Right lobe of liver (tissue), 4 donors: ENCODE results near the gene KLF13.

ENCODE experiments used
- POLR2A ChIP-seq: fragments of 450-650 bp; IDR thresholded peaks from one replicate; pipeline ENCODE4 v1.6.1; 2017; ENCODE audit warnings: antibody characterized with exemption, mild to moderate bottlenecking
- TF ChIP-seq, protein P1 (sequence below), 4 donors: fragments of 200-600 bp in 3 of 4; fragments of 450-650 bp in 1 of 4; IDR thresholded peaks; one replicate each; pipeline versions ENCODE4 v1.5.1 to v1.8.0; 2016 to 2022; ENCODE audit warnings: antibody characterized with exemption in 4 of 4, mild to moderate bottlenecking in 2 of 4
- donor health status: DM: no; HTN: no; CAD: no.
- donor health status: DM: no; HTN: no; CAD: no.
- donor health status: DM: no; HTN: yes; CAD: no.

DNA sequence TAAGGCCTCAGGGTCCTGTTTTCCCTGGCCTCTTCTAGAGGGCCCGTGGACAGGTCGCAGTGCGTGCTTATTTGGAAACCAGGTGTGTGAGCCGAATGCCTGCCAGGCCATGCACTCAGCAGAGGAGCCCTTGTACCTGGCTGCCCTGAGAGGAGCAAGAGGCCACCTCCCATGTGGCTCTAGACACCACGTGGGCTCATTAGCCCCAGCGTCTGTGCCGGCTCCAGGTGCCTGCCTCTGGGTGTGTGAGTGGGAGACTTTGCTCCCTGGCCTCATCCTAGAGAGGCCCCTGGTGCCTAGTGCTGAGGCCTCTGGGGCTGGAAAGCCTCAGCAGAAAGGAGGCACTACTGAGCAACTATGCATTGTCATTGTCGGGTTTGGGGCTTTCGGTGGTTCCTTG, 50.4 kb downstream of the KLF13 start:
- no peak for TF ChIP-seq POLR2A
- TF ChIP-seq, protein P1, sequence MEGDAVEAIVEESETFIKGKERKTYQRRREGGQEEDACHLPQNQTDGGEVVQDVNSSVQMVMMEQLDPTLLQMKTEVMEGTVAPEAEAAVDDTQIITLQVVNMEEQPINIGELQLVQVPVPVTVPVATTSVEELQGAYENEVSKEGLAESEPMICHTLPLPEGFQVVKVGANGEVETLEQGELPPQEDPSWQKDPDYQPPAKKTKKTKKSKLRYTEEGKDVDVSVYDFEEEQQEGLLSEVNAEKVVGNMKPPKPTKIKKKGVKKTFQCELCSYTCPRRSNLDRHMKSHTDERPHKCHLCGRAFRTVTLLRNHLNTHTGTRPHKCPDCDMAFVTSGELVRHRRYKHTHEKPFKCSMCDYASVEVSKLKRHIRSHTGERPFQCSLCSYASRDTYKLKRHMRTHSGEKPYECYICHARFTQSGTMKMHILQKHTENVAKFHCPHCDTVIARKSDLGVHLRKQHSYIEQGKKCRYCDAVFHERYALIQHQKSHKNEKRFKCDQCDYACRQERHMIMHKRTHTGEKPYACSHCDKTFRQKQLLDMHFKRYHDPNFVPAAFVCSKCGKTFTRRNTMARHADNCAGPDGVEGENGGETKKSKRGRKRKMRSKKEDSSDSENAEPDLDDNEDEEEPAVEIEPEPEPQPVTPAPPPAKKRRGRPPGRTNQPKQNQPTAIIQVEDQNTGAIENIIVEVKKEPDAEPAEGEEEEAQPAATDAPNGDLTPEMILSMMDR (IDR thresholded peaks at IDR 0.05), result no peak
